ENCODE data around the gene KLHDC3. TPM values are rescaled to one million over a fixed set of nuclear protein-coding genes. Genes with fewer than 3 reads are reported as not detected.

The KLHDC3 gene
- total RNA-seq = 64.0 and 64.1 TPM in 2 replicates

GRCh38 chr6:43013843-43014433 is at the start of gene KLHDC3, which contains the start of gene MEA1:
Gene KLHDC3, plus strand, starts transcription at chr6:43014249. Its CDS starts 2,944 bp downstream, at chr6:43017193.
Gene MEA1, minus strand, starts transcription at chr6:43013946. Its CDS starts 133 bp downstream, at chr6:43013813.

GRCh38 chr6:42978839-42979522 is 35.1 kb upstream of the KLHDC3 start, which contains the start of gene PEX6:
Gene PEX6, minus strand, starts transcription at chr6:42979181. Its CDS starts 31 bp downstream, at chr6:42979150.

GRCh38 chr6:42984001-42984923 is 29.8 kb upstream of the KLHDC3 start, which contains the start of gene PPP2R5D:
Gene PPP2R5D, plus strand, starts transcription at chr6:42984570. Its CDS starts 108 bp downstream, at chr6:42984678.

GRCh38 chr6:43021270-43022047 is 7.4 kb downstream of the KLHDC3 start, which contains the start of gene RRP36:
Gene RRP36, plus strand, starts transcription at chr6:43021623. Its CDS starts 32 bp downstream, at chr6:43021655.

GRCh38 chr6:43053545-43054205 is 39.6 kb downstream of the KLHDC3 start, which contains the start of gene CUL7:
Gene CUL7, minus strand, starts transcription at chr6:43053851. Its CDS starts 1,063 bp downstream, at chr6:43052788.

GRCh38 chr6:43059168-43060033 is 45.4 kb downstream of the KLHDC3 start, which contains the start of the genes KLC4 and MRPL2:
Gene KLC4, plus strand, starts transcription at chr6:43059631. Its CDS starts 1,705 bp downstream, at chr6:43061336.
Gene MRPL2, minus strand, starts transcription at chr6:43059434. Its CDS starts 53 bp downstream, at chr6:43059381.

Other genes with a start within 250 kb of the KLHDC3 start
- 6.3 and 6.8 TPM in 2 replicates for gene BICRAL, start 232.2 kb upstream of the KLHDC3 start, total RNA-seq
- 122 and 143 TPM in 2 replicates for gene RPL7L1, start 134.6 kb upstream of the KLHDC3 start, total RNA-seq
- gene PTCRA, start 98.2 kb upstream of the KLHDC3 start, total RNA-seq = not detected in 2 replicates
- gene CNPY3, start 84.8 kb upstream of the KLHDC3 start, total RNA-seq = 24.6 and 44.2 TPM in 2 replicates
- 0.15 and 0.17 TPM in 2 replicates for gene GNMT, start 53.5 kb upstream of the KLHDC3 start, total RNA-seq
- 48.4 and 92.5 TPM in 2 replicates for gene PEX6, start 35.1 kb upstream of the KLHDC3 start, total RNA-seq
- gene PPP2R5D, start 29.7 kb upstream of the KLHDC3 start, total RNA-seq = 43.1 and 52.3 TPM in 2 replicates
- gene MEA1, start 303 bp upstream of the KLHDC3 start, total RNA-seq = 43.7 and 86.0 TPM in 2 replicates
- gene RRP36, start 7.4 kb downstream of the KLHDC3 start, total RNA-seq = 70.5 and 107 TPM in 2 replicates
- 56.6 and 77.9 TPM in 2 replicates for gene CUL7, start 39.6 kb downstream of the KLHDC3 start, total RNA-seq
- gene MRPL2, start 45.2 kb downstream of the KLHDC3 start, total RNA-seq = 11.6 and 12.2 TPM in 2 replicates
- gene KLC4, start 45.4 kb downstream of the KLHDC3 start, total RNA-seq = 12.7 and 21.8 TPM in 2 replicates
- gene PTK7, start 62.1 kb downstream of the KLHDC3 start, total RNA-seq = 71.3 and 213 TPM in 2 replicates
- 12.8 and 19.8 TPM in 2 replicates for gene SRF, start 157.0 kb downstream of the KLHDC3 start, total RNA-seq
- gene CUL9, start 167.9 kb downstream of the KLHDC3 start, total RNA-seq = 34.5 and 44.2 TPM in 2 replicates
- gene DNPH1, start 215.2 kb downstream of the KLHDC3 start, total RNA-seq = 50.0 and 78.0 TPM in 2 replicates
- gene TTBK1, start 229.2 kb downstream of the KLHDC3 start, total RNA-seq = under 0.01 TPM in 1 of 2 replicates, not detected in the other